NK-92 (cell line): Measurements from ENCODE around the gene CDYL.

Experiments used
- DNase-seq: peaks from one replicate; lab custom pipeline; 2025; ENCODE audit not compliant: unreplicated experiment; lab: John Stamatoyannopoulos, UW

The CDYL gene

DNA sequence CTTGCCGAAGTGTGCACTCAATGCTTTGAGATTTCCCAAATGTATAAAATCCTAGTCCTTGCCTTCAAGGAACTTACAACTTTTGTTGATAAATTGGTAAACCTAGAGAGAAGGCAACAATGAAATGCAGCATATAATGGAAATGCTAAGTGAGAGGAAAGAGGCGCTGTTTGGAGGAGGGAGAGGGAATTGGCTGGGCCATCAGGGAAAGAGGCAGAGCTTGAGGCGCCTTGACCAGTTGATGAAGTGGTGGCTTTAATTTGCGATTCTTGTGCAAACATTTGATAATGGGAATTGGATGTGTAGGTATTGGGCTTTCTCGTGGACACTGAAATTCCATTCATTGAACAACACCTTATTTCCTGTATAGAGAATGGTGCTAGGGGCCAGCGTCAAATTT lies 1.9 kb upstream of the CDYL start:
- DNase-seq = no peak

DNA sequence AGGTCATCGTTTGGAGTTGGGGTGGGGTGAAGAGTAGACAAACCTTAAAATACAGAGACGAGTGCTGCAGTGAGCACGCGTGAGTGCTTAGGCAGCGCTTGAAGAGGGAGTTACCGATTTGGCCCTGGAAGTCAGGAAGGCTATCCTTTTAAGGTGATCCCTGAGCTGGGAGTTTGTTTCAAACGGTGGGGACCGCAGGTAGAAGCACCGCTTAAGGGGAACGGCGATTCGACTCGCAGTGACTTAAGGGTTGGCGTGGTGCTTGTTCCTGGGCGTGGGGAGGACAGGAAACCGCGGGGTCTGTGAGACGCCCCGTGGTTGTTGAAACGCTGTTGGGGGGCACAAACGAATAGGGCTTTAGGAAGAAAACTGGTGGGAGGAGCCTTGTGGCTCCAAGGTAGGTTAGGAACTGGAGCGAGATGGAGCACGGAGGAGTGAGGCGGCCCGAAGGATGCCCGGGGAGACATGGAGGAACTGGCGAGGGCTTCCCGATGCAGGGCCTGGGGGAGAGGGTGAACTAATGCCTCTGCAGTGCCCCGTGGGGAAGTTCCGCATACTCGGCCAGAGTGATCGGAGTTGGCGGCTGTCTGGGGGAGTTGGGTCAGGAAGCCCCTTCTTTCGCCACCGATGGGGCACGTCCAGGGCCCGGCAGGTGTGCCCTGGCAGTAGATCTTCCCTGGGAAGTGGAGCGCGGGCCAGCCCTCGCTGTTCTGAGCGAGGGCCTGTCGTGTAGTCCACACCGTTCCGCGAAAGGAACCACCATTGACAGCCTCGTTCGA lies 1.3 kb upstream of the CDYL start:
- DNase-seq = no peak

DNA sequence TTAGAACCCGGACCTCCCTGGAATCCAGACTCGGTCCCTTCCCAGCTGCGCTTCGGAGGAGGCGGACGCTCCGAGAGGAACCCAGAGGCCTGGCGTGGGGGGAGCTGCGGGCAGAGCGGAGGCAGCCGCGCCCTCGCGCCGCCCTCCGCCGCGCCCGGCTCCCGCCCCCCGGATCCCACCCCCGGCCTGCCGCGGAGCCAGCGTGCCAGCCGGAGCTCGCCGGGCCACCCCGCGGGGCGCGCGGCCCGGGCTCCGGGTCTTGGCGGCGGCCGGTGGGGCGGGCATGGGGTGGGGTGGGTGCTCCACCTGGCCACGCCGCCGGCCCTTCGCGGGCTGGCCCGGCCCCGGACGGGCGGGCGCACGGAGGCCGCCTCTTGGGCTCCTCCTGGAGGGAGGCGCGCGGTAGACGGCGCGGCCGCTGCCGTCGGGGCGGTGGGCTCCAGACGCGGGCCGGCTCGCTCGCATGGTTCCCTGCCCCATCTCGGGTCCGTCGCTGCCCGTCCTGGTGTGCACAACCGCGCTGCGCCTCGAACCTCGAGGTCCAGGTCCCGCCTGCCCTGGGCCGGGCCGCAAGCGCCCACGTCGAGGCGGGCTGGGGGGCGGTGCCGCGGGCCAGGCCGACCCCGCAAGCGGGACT lies 592 bp upstream of the CDYL start:
- no peak for DNase-seq

DNA sequence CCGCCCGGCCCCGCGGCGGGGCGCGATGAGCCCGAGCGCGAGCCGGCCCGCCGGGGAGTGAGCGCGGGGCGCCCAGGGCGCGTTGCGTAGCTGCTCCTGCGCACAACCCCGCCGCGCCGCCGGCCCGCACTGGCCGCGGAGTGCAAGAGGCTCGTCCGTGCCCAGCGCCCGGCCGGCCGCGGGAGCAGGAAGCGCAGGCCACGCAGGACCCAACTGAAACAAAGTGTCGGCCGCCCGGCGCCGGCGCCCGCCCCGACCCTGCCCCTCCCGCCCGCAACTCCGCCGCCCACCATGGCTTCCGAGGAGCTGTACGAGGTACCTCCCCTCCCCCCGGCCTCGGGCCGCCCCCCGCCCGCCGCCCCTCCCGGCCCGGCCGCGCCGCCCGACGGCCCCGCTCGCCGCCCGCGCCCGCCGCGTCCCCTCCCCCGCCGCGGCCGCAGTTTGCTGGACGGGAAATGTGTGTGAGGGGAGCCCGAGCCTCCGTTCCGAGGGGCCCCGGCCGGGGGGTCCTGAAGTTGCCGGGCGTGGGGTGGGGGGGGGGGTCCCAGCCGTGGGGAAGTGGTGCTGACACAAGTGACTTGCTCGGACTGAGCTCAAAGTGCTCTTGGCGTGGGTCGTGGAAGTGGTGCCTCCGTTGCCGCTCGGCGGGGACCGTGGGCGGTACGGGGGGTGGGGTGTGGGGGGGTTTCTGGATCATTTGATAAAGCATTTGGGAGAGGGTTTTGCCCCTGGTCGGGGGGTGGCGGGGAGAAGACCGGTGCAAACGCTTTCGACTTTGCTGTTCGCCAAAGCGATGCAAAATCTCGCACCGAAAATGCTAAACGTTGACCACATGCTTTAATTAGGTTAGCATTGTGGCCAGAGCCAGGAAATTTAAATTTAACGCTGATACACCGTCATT lies 539 bp downstream of the CDYL start:
- DNase-seq = no peak

DNA sequence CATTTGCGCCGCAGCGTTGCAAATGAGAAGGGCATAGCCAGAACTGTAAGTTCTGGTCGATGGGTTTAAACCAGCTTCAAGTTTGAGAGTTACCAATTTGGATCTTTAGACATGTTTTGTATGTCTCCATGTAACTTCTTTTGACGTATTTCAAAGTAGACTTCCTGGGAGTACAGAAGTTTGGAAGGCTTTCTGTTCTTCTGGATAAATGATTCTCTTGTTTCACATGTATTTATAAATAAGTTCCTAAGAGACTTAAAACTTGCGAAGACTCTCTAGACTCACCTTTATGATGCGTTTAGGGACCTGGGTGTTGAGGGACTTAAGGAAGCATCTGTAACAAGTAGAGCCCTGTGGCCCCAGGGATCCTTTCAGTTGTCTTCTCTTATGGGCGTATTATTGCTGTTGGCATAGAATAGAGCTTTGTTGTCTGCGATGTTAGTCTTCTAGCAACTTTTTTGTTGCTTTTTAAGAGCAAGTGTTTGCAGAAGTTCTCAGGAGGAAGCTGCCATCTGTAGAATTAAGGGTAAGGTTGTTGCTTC lies 1.3 kb downstream of the CDYL start:
- DNase-seq = no peak

DNA sequence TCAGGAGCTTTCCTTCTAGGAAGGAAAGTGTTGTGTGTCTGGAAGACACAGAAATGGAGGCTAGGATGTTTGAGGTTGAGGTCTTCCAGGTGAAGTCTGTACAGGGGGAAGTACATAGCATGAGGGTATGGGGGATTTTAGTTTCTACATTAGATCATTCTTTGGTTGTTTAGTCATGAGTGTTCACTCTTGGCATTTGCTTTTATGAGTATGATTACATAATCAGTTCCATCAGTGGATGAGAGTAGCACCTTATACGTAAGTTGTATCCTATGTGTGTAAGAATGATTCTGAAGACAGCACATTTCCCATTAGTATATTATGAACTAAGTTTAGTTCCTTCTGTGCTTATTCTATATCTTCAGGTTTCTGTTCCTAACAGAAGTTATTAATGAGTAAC lies 1.9 kb downstream of the CDYL start:
- DNase-seq = no peak

DNA sequence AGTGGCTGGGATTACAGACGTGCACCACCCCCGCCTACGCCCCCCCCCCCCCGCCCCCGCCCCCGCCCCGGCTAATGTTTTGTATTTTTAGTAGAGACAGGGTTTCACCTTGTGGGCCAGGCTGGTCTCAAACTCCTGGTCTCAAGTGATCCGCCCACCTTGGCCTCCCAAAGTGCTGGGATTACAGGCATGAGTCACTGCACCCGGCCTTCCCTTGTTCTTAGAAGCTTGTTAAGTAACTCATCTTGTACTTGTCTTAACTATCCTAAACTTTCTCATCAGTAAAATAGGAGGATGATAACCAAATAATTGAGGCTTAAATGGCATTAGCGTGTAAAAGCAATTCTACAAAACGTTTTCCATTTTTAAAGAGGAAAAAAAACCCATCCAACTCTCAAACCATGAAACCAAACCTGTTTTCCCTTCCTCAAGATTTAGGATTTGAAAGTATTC lies 4.2 kb downstream of the CDYL start:
- DNase-seq = no peak

DNA sequence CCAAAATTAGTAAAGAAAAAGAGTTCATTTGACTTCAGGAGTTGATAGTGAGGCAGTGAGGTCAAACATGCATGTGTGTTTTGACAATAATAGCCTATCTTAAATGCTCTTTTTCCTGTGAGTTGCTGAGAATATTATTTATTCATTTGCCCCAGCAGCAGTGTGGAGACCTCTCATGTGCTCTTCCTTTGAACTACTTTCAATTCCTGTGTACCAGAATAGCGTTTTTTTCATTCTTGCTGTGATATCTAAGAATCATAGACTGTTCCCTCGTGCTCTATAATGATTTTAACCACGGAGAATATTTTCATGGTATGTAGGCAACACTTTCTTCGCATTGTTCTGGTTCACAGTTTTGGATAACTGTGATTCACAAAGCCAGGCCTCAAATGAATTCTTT lies 5.2 kb downstream of the CDYL start:
- DNase-seq = no peak

DNA sequence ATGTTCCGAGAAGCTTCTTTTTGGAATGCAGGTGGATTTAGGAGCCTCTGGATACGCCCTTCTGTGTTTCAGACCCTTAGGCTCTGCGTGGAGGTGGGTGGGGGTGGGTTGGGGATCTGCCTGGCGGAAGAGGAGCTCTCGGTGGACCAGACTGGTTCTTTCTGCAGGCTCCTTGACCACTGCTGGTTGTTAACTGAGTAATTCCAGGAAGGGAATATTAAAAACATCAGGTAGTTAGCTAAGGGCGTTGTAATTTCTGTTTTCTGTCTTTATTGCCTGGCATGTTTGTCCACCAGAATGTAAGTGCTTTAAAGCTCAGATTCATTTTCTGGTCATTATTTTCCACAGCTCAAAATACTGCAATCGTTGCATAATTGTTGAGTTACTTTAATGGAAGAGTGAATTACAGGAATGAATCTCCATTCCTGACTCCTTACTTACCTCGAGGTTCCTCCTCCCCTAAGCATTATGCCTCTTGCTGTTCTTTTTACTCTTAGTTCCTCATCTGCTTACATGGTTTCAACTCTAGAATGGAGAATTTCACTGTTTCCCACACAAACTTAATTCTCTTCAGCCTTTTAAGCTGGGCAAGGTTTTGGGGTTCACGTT lies 5.9 kb downstream of the CDYL start:
- no peak for DNase-seq

DNA sequence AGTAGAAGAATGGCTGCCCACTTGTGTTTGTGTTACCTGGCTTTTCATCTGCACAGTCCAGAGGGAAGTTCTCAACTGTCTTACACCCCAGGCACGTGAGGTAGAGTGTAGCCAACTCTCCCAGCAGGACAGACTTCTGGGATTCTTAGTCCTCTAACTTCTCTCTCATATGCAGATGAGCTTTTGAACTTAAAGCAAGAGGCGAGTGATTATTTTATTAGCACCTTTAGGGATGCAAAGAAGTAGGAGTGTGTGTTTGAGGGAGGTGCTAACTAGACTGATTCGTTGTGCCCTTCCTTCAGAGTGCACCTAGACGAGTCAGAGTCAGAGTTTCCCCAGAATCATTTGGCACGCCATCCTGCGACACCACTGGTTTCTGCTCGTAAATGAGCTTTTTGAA lies 10.8 kb downstream of the CDYL start:
- no peak for DNase-seq

DNA sequence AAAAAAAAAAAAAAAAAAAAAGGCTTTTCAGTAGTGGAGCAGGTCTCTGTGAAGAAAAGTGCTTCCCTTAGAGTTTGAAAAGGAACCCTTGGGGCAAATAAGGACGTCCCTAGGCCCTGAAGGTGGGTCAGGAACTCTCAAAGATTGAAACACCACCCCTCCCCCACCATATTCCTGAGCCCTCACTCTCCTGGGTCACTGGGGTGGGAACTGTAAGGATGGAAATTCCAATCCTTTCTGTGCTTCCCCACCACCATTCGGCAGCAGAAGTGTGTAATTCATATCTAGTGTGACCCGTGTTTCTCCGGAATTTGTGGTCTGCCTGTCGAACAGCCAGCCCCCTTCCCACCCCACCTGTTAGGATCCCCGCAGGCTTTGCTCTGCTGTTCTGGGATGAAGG lies 12.3 kb downstream of the CDYL start:
- DNase-seq = no peak

DNA sequence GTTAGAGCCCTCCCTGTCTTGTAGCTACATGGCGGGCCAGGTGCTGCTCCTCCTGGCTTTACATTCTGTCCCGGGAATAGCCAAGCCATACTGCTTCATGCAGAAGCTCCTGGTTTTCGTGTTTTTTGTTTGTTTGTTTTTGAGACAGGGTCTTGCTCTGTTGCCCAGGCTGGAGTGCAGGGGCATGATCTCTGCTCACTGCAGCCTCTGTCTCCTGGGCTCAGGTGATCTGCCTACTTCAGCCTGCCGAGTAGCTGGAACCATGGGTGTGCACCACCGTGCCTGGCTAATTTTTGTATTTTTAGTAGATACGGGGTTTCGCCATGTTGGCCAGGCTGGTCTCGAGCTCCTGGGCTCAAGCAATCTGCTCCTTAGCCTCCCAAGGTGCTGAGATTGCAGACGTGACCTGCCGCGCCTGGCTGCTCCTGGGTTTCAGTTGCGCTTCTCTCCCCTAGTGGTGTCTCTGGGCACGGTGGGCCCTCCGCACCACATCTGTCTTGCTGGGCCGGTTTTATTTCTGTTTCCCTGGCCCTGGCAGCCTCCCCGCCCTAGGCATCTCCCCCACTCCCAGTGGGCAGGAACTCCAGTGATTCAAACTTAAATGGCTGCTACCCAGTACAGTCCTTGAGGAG lies 12.9 kb downstream of the CDYL start:
- no peak for DNase-seq

DNA sequence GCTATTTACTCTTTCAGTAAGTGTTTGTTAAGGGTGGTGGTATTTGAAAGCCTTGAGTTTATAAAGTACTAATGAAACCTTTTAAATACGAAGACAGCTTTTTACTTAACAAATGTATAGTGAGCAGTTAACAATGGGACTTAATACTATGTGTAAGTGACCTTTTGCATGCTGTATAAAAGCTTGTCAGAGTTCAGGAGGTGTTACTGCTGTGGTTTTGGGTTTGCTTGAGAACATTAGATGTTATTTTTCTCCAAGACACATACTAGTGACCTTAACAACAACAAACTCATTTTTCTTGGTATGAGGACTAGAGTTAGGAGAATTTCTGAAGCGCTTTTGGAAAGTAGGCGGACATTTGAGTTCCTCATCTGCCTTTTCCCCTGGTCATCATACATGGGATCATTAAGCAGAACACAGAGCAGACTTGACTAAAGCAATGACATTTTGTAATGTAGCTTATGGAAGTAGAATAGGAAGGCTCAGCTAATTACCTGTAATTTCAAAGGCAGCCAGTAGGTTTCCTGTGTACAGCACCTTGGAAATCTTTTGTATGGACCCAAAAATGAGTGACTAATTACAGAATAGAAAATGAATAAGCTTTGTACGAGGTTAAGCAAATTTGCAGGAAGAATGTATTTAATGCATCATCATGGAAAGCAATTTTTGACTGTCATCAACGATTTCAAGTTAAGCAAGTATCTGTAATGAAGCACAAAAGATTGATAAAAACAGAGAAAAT lies 14.1 kb downstream of the CDYL start:
- no peak for DNase-seq

DNA sequence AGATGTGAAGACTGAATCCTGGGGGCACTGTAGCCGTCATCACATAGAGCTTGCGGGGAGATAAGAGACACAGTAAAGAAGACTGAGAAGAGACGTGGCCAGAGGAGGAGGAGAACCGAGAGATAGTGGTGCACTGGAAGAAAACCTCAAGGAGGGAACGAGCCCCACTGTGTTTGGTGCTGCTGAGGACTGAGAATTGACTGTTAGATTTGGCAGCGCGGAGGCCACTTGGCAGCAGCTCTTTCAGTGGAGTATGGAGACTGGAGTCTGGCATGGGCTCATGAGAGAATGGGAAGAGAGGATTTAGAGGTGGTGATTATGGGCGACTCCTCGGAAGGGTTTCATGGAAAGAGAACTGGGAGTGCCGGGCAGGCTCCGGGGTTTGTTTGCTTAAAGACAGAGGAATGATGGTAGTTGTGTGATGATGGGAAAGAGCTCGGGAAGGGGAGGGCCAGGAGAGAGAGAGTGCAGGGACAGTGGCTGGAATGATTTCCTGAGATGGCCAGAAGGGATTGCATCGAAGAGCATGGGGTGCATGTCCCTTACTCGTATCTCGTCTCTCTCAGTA lies 18.0 kb downstream of the CDYL start:
- DNase-seq = no peak

DNA sequence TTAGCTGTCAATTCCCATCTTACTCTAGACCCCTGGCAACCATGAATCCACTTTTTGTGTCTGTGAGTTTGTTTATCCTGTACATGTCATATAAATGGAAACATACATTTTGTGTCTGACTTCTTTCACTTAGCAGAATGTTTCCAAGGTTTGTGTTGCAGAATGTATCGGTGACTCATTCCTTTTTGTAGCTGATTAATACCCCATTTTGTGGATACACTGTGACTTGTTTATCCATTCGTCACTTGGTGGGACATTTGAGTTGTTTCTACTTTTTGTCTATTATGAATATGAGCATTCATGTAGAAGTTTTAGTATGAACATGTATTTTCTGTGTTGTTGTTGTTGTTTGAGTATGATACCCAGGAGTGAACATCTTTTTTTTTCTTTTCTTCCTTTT lies 21.4 kb downstream of the CDYL start:
- DNase-seq = no peak

DNA sequence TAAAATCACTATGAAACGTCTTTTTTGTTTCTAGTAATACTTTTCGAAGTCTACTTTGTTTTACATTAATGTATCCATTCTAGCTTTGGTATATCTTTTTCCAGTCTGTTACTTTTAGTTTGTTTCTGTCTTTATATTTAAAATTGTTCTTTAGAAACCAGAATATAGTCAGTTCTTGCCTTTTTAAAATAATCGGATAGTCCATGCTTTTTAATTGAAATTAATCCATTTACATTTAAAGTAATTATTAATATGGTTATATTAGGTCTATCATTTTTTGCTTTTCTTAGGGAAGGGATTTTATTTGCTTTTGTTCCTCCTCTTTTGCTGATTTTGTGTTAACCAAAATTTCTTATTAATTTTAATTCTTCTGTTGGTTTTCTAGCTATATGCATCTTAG lies 23.7 kb downstream of the CDYL start:
- no peak for DNase-seq

DNA sequence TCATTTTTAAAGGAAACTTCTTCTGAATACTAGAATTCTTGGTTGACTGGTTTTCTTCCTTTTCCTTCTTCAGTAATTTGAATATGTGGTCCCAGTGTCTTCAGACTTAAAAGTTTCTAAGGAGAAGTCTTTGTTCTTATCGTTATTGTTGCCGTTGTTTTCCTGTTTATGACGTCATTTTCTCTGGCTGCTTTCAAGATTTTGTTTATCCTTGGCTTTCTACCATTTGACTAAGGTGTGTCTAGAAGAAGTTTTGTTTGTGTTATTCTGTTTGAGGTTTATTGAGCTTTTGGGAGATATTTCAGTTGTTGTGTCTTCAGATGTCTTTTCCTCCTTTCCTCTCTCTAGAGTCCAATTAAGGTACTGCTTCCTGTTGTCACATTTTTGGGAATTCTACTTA lies 24.5 kb downstream of the CDYL start:
- no peak for DNase-seq

DNA sequence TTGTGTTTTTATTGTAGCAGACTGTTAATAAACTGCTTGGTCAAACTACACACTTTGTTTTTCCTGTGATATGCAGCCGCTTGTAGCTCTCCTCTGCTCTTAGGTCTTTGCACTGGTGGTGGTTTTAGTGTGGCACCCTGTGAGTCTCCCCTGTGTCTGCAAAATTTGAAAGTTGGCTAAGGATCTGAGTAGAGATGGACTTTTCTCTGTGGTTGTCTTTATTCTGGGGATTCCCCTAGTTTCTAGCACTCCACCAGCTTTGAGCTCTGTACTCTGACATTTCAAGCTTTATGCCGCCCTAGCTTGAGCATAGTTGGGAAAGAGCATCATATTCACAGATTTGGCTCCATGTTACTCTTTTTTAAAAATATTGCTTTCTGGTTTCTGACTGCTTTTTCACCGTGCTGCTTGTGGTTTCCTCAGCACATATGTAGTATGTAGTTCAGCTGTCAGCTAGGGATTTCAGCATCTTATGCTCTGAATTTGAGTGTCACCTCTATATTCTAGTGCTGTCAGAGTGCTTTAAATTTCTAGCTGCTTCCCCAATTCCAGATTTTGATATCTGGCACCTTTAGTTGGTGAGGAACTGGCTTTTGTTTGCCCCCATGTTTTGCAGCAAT lies 25.4 kb downstream of the CDYL start:
- no peak for DNase-seq

DNA sequence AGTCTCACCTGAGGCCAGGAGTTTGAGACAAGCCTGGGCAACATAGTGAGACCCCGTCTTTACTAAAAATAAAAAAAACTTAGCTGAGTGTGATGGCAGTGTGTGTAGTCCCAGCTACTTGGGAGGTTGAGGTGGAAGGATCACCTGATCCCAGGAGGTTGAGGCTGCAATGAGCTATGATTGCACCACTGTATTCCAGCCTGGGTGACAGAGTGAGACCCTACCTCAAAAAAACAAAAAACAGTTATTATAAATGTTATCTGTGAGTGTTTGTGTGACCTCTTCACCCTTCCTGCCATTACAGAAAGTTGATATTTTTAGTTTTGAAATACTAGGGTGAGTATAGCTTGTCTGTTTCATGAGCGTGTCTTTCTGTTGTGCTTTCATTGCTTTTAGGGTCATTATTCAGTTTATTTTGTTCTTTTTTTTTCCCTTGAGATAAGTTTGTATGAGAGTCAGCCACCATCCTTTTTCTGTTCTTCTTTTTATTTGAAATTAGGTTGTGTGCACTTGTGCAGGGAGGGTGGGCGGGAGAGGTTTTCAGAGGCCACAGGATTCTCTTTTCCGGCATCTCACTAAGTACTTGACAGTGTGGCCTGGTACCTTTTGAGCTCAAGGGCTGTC lies 26.2 kb downstream of the CDYL start:
- no peak for DNase-seq
